ENCODE measurements around the gene CLTA. TPM values are rescaled to one million over a fixed set of nuclear protein-coding genes. Genes with fewer than 3 reads are reported as not detected.
"Not testable (repeated sequence)": the region's sequence is repeated elsewhere in the genome, so short reads cannot be mapped to it uniquely, and the experiment has no call there.

The CLTA gene
- polyA plus RNA-seq, 1 donor (not counting 4 experiments of a cell fraction or from before 2014, with no cell fraction given), result 325 TPM

DNA sequence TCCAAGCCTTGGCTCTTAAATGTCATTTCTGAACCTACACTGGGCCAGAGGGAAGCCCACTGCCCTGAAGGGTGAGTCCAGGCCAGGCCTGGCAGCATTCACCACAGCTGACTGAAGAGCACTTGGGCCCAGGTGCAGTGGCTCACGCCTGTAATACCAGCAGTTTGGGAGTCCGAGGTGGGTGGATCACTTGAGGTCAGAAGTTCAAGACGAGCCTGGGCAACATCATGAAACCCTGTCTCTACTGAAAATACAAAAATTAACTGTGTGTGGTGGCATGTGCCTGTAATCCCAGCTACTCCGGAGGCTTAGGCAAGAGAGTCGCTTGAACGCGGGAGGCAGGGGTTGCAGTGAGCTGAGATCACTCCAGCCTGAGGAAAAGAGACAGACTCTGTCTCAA is 16.4 kb upstream of the CLTA start:
- H2AFZ ChIP-seq (ENCODE audit: control insufficient read depth, low read length), result no peak overlapping the region
- H3K36me3 ChIP-seq (ENCODE audit: control insufficient read depth in 2 of 2, extremely low read depth in 1 of 2, insufficient read depth in 2 of 2, low read length in 2 of 2), result no peaks in the 10 kb centered on the region
- no peak for FAIRE-seq
- dilution Hi-C loops (cut with MboI; ENCODE audit: extremely low pct_ligation_motif_present, low sequenced_read_pairs), result no loop called here
- TF ChIP-seq, protein P1, sequence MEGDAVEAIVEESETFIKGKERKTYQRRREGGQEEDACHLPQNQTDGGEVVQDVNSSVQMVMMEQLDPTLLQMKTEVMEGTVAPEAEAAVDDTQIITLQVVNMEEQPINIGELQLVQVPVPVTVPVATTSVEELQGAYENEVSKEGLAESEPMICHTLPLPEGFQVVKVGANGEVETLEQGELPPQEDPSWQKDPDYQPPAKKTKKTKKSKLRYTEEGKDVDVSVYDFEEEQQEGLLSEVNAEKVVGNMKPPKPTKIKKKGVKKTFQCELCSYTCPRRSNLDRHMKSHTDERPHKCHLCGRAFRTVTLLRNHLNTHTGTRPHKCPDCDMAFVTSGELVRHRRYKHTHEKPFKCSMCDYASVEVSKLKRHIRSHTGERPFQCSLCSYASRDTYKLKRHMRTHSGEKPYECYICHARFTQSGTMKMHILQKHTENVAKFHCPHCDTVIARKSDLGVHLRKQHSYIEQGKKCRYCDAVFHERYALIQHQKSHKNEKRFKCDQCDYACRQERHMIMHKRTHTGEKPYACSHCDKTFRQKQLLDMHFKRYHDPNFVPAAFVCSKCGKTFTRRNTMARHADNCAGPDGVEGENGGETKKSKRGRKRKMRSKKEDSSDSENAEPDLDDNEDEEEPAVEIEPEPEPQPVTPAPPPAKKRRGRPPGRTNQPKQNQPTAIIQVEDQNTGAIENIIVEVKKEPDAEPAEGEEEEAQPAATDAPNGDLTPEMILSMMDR (optimal IDR thresholded peaks at IDR 0.05 in 1 of 3, IDR thresholded peaks at IDR 0.05 in 1 of 3, conservative IDR thresholded peaks at IDR 0.05 in 1 of 3; ENCODE audit: extremely low read depth in 1 of 3, insufficient read depth in 2 of 3, low read length in 3 of 3), result no peak
- TF ChIP-seq EZH2 (IDR thresholded peaks at IDR 0.05; ENCODE audit: low read length), result no peak
- DNase-seq (ENCODE audit: low read depth, low spot score), result no peak
- no peak overlapping the region for H3K4me2 ChIP-seq (ENCODE audit: control insufficient read depth, extremely low read depth, insufficient read depth, low read depth, low read length)
- H4K20me1 ChIP-seq (ENCODE audit: control insufficient read depth, extremely low read depth, insufficient read depth, low read length), result no peaks in the 10 kb centered on the region
- no peaks in the 10 kb centered on the region for H3K4me1 ChIP-seq (ENCODE audit: control insufficient read depth, extremely low read depth, insufficient read depth, low read length)
- H3K79me2 ChIP-seq (ENCODE audit: control insufficient read depth, insufficient read depth, low read length), result no peaks in the 10 kb centered on the region
- H3K9me3 ChIP-seq (ENCODE audit: control insufficient read depth, low read depth, low read length), result no peaks in the 10 kb centered on the region
- no peak overlapping the region for H3K4me3 ChIP-seq (ENCODE audit: control insufficient read depth in 2 of 3, extremely low read depth in 1 of 3, insufficient read depth in 2 of 3, low read depth in 1 of 3, low read length in 3 of 3)
- no peaks in the 10 kb centered on the region for H3K9me1 ChIP-seq (ENCODE audit: control insufficient read depth, extremely low read depth, insufficient read depth, low read length)
- H3K27me3 ChIP-seq (ENCODE audit: control insufficient read depth, extremely low read depth, insufficient read depth, low read length), result peaks cover 6% of the 10 kb centered on the region
- no peak overlapping the region for H3K9ac ChIP-seq (ENCODE audit: control insufficient read depth, extremely low read depth, insufficient read depth, low read length)
- no peak overlapping the region for H3K27ac ChIP-seq (ENCODE audit: control insufficient read depth, insufficient read depth, low read length)

DNA sequence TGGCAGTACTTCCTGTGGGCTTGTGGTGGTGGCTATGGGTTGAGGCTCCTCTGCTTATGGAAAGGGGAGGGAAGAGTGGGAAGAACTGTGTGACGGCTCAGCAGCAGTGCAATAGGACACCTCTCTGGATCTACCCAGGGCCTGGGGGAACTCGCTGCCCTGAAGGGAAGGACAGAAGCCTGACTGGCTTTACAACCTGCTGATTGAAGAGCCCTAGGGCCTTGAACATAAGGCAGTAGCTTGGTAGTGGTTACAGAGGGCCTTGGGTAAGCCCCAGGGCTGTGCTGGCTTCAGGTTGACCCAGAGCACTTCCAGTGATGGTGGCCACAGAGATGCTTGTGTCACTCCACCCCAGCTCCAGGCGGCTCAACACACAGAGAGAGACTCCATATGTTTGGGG is 16.0 kb upstream of the CLTA start:
- FAIRE-seq, result no peak
- H3K4me3 ChIP-seq (ENCODE audit: control insufficient read depth in 2 of 3, extremely low read depth in 1 of 3, insufficient read depth in 2 of 3, low read depth in 1 of 3, low read length in 3 of 3), result no peak overlapping the region
- H3K79me2 ChIP-seq (ENCODE audit: control insufficient read depth, insufficient read depth, low read length), result no peaks in the 10 kb centered on the region
- no peaks in the 10 kb centered on the region for H3K9me3 ChIP-seq (ENCODE audit: control insufficient read depth, low read depth, low read length)
- no peak overlapping the region for H3K4me2 ChIP-seq (ENCODE audit: control insufficient read depth, extremely low read depth, insufficient read depth, low read depth, low read length)
- dilution Hi-C loops (cut with MboI; ENCODE audit: extremely low pct_ligation_motif_present, low sequenced_read_pairs), result no loop called here
- no peak overlapping the region for H3K9ac ChIP-seq (ENCODE audit: control insufficient read depth, extremely low read depth, insufficient read depth, low read length)
- H3K36me3 ChIP-seq (ENCODE audit: control insufficient read depth in 2 of 2, extremely low read depth in 1 of 2, insufficient read depth in 2 of 2, low read length in 2 of 2), result no peaks in the 10 kb centered on the region
- no peak overlapping the region for H2AFZ ChIP-seq (ENCODE audit: control insufficient read depth, low read length)
- no peaks in the 10 kb centered on the region for H3K9me1 ChIP-seq (ENCODE audit: control insufficient read depth, extremely low read depth, insufficient read depth, low read length)
- no peaks in the 10 kb centered on the region for H3K4me1 ChIP-seq (ENCODE audit: control insufficient read depth, extremely low read depth, insufficient read depth, low read length)
- no peak overlapping the region for H3K27ac ChIP-seq (ENCODE audit: control insufficient read depth, insufficient read depth, low read length)
- peaks cover 2% of the 10 kb centered on the region for H3K27me3 ChIP-seq (ENCODE audit: control insufficient read depth, extremely low read depth, insufficient read depth, low read length)
- no peak for DNase-seq (ENCODE audit: low read depth, low spot score)
- TF ChIP-seq, protein P1 (optimal IDR thresholded peaks at IDR 0.05 in 1 of 3, IDR thresholded peaks at IDR 0.05 in 1 of 3, conservative IDR thresholded peaks at IDR 0.05 in 1 of 3; ENCODE audit: extremely low read depth in 1 of 3, insufficient read depth in 2 of 3, low read length in 3 of 3), result no peak
- TF ChIP-seq EZH2 (IDR thresholded peaks at IDR 0.05; ENCODE audit: low read length), result no peak
- H4K20me1 ChIP-seq (ENCODE audit: control insufficient read depth, extremely low read depth, insufficient read depth, low read length), result no peaks in the 10 kb centered on the region

DNA sequence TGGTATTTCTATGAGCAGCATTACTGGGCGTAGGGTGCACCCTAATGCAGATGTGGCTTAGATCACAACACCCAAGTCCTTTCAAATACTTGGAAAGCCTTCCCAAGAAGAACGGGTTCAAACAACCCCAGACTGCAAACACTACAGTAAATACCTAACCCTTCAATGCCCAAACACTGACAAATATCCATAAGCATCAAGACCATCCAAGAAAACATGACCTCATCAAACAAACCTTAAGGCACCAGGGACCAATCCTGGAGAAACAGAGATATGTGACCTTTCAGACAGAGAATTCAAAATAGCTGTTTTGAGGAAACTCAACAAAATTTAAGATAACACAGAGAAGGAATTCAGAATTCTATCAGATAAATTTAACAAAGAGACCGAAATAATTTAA is 15.5 kb upstream of the CLTA start:
- dilution Hi-C loops (cut with MboI; ENCODE audit: extremely low pct_ligation_motif_present, low sequenced_read_pairs); DNase-seq (ENCODE audit: low read depth, low spot score); H3K79me2 ChIP-seq (ENCODE audit: control insufficient read depth, insufficient read depth, low read length); H3K27ac ChIP-seq (ENCODE audit: control insufficient read depth, insufficient read depth, low read length); H3K4me3 ChIP-seq (ENCODE audit: control insufficient read depth in 2 of 3, extremely low read depth in 1 of 3, insufficient read depth in 2 of 3, low read depth in 1 of 3, low read length in 3 of 3); H3K9me3 ChIP-seq (ENCODE audit: control insufficient read depth, low read depth, low read length); FAIRE-seq; H3K4me2 ChIP-seq (ENCODE audit: control insufficient read depth, extremely low read depth, insufficient read depth, low read depth, low read length); H3K9me1 ChIP-seq (ENCODE audit: control insufficient read depth, extremely low read depth, insufficient read depth, low read length); H2AFZ ChIP-seq (ENCODE audit: control insufficient read depth, low read length); H3K9ac ChIP-seq (ENCODE audit: control insufficient read depth, extremely low read depth, insufficient read depth, low read length); H3K27me3 ChIP-seq (ENCODE audit: control insufficient read depth, extremely low read depth, insufficient read depth, low read length); H3K4me1 ChIP-seq (ENCODE audit: control insufficient read depth, extremely low read depth, insufficient read depth, low read length); H3K36me3 ChIP-seq (ENCODE audit: control insufficient read depth in 2 of 2, extremely low read depth in 1 of 2, insufficient read depth in 2 of 2, low read length in 2 of 2); H4K20me1 ChIP-seq (ENCODE audit: control insufficient read depth, extremely low read depth, insufficient read depth, low read length): not testable (repeated sequence)

DNA sequence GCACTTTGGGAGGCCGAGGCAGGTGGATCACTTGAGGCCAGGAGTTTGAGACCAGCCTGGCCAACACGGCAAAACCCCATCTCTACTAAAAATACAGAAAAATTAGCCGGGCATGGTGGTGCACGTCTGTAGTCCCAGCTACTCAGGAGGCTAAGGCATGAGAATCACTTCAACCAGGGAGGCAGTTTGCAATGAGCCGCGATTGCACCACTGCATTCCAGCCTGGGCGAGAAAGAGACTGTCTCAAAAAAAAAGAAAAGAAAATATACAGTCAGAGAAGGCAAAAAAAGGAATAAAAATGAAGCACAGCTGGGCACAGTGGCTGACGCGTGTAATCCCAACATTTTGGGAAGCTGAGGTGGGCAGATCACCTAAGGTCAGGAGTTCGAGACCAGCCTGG is 14.2 kb upstream of the CLTA start:
- H3K27ac ChIP-seq (ENCODE audit: control insufficient read depth, insufficient read depth, low read length); H4K20me1 ChIP-seq (ENCODE audit: control insufficient read depth, extremely low read depth, insufficient read depth, low read length); H3K27me3 ChIP-seq (ENCODE audit: control insufficient read depth, extremely low read depth, insufficient read depth, low read length); FAIRE-seq; H3K4me1 ChIP-seq (ENCODE audit: control insufficient read depth, extremely low read depth, insufficient read depth, low read length); dilution Hi-C loops (cut with MboI; ENCODE audit: extremely low pct_ligation_motif_present, low sequenced_read_pairs); H3K9ac ChIP-seq (ENCODE audit: control insufficient read depth, extremely low read depth, insufficient read depth, low read length); H3K9me1 ChIP-seq (ENCODE audit: control insufficient read depth, extremely low read depth, insufficient read depth, low read length); DNase-seq (ENCODE audit: low read depth, low spot score); H3K9me3 ChIP-seq (ENCODE audit: control insufficient read depth, low read depth, low read length); H3K4me3 ChIP-seq (ENCODE audit: control insufficient read depth in 2 of 3, extremely low read depth in 1 of 3, insufficient read depth in 2 of 3, low read depth in 1 of 3, low read length in 3 of 3); H3K79me2 ChIP-seq (ENCODE audit: control insufficient read depth, insufficient read depth, low read length); H3K4me2 ChIP-seq (ENCODE audit: control insufficient read depth, extremely low read depth, insufficient read depth, low read depth, low read length); H2AFZ ChIP-seq (ENCODE audit: control insufficient read depth, low read length); H3K36me3 ChIP-seq (ENCODE audit: control insufficient read depth in 2 of 2, extremely low read depth in 1 of 2, insufficient read depth in 2 of 2, low read length in 2 of 2): not testable (repeated sequence)
